NT2/D1 (cell line): ENCODE data around the gene PPP6R1.

ENCODE experiments used
- DNase-seq: peaks from one replicate; pipeline ENCODE4 v3.0.0-alpha.2; 2011; ENCODE audit warnings: low read depth, low spot score
- H3K27me3 ChIP-seq: 2 replicates; pipeline ENCODE4 v1.6.0; 2011; ENCODE audit warnings: mild to moderate bottlenecking; ENCODE audit not compliant: insufficient read length, insufficient read depth
- H3K36me3 ChIP-seq: 2 replicates; pipeline ENCODE4 v1.6.1; 2011; ENCODE audit warnings: mild to moderate bottlenecking, low read length, mixed read lengths; ENCODE audit not compliant: insufficient read depth, insufficient read length
- H3K4me1 ChIP-seq: 2 replicates; pipeline ENCODE4 v1.5.1; 2011; ENCODE audit not compliant: insufficient read depth, insufficient read length
- H3K4me3 ChIP-seq: 2 replicates; pipeline ENCODE4 v1.5.1; 2011; ENCODE audit warnings: low read depth; ENCODE audit not compliant: insufficient read length
- H3K9ac ChIP-seq: 2 replicates; pipeline ENCODE4 v1.6.0; 2011; ENCODE audit warnings: low read depth; ENCODE audit not compliant: insufficient read length
- H3K9me3 ChIP-seq: 2 replicates; pipeline ENCODE4 v1.5.1; 2011; ENCODE audit warnings: mild to moderate bottlenecking, low read length; ENCODE audit not compliant: insufficient read depth
- SUZ12 ChIP-seq: IDR thresholded peaks from 2 replicates; pipeline ENCODE4 v1.6.1; 2011; ENCODE audit not compliant: insufficient read length, insufficient read depth; ENCODE audit errors: extremely low read depth
- YY1 ChIP-seq: IDR thresholded peaks from 2 replicates; pipeline ENCODE4 v1.6.1; 2011; ENCODE audit not compliant: insufficient read length, insufficient read depth
- ZNF274 ChIP-seq: IDR thresholded peaks from 2 replicates; pipeline ENCODE4 v1.6.1; 2011; ENCODE audit warnings: mild to moderate bottlenecking, low read depth, low read length

Gene PPP6R1

GRCh38 chr19:55196803-55197202, 62.0 kb downstream of the PPP6R1 start:
- DNase-seq, result no peak
- Histone ChIP-seq H3K9ac (no peak overlapping the region), H3K4me3 (no peak overlapping the region), H3K4me1 (no peaks in the 10 kb centered on the region), H3K27me3 (no peaks in the 10 kb centered on the region), H3K36me3 (no peaks in the 10 kb centered on the region), H3K9me3 (no peaks in the 10 kb centered on the region)
- TF ChIP-seq ZNF274 (no peak), SUZ12 (no peak), YY1 (no peak)

GRCh38 chr19:55193481-55193880, 65.3 kb downstream of the PPP6R1 start:
- Histone ChIP-seq H3K36me3 (no peaks in the 10 kb centered on the region), H3K9ac (no peak overlapping the region), H3K9me3 (no peaks in the 10 kb centered on the region), H3K4me1 (no peaks in the 10 kb centered on the region), H3K27me3 (no peaks in the 10 kb centered on the region), H3K4me3 (no peak overlapping the region)
- TF ChIP-seq ZNF274 (no peak), YY1 (no peak), SUZ12 (no peak)
- no peak for DNase-seq

- Histone ChIP-seq H3K4me3 (no peak overlapping the region), H3K27me3 (no peaks in the 10 kb centered on the region), H3K4me1 (no peaks in the 10 kb centered on the region), H3K9ac (no peak overlapping the region), H3K9me3 (no peaks in the 10 kb centered on the region), H3K36me3 (no peaks in the 10 kb centered on the region)
- DNase-seq, result no peak
- no peak for TF ChIP-seq ZNF274
- no peak for TF ChIP-seq SUZ12
- TF ChIP-seq YY1, result no peak
Observed at GRCh38 chr19:55189403-55189835, 69.4 kb downstream of the PPP6R1 start.

- TF ChIP-seq SUZ12 (no peak), ZNF274 (no peak), YY1 (no peak)
- H3K9ac ChIP-seq, result no peak overlapping the region
- no peaks in the 10 kb centered on the region for H3K4me1 ChIP-seq
- no peaks in the 10 kb centered on the region for H3K36me3 ChIP-seq
- DNase-seq, result no peak
- no peaks in the 10 kb centered on the region for H3K27me3 ChIP-seq
- no peaks in the 10 kb centered on the region for H3K9me3 ChIP-seq
- H3K4me3 ChIP-seq, result no peak overlapping the region
Observed at GRCh38 chr19:55188625-55189024, 70.2 kb downstream of the PPP6R1 start.

- Histone ChIP-seq H3K36me3 (no peaks in the 10 kb centered on the region), H3K27me3 (peaks cover 15% of the 10 kb centered on the region), H3K9me3 (no peaks in the 10 kb centered on the region), H3K4me3 (no peak overlapping the region), H3K9ac (no peak overlapping the region), H3K4me1 (no peaks in the 10 kb centered on the region)
- TF ChIP-seq YY1 (no peak), SUZ12 (no peak), ZNF274 (no peak)
- DNase-seq, result no peak
Observed at GRCh38 chr19:55186080-55186479, 72.7 kb downstream of the PPP6R1 start.

GRCh38 chr19:55181740-55182139, 77.1 kb downstream of the PPP6R1 start:
- no peaks in the 10 kb centered on the region for H3K36me3 ChIP-seq
- H3K9me3 ChIP-seq, result no peaks in the 10 kb centered on the region
- no peak overlapping the region for H3K9ac ChIP-seq
- TF ChIP-seq SUZ12 (no peak), ZNF274 (no peak), YY1 (no peak)
- peaks cover 35% of the 10 kb centered on the region for H3K27me3 ChIP-seq
- no peak for DNase-seq
- H3K4me3 ChIP-seq, result no peak overlapping the region
- no peaks in the 10 kb centered on the region for H3K4me1 ChIP-seq
